Peyer's patch (tissue), 4 donors: ENCODE results near the gene CCDC82. TPM values are rescaled to one million over a fixed set of nuclear protein-coding genes. Genes with fewer than 3 reads are reported as not detected.

ENCODE experiments used
- DNase-seq, 3 donors: peaks; one replicate each; pipeline ENCODE4 v3.0.0-alpha.2; 2017 to 2019
- H3K27ac ChIP-seq, 4 donors: fragments of 200-600 bp; sonication (generic); one replicate each; pipeline ENCODE4 v1.5.1; 2016 to 2019
- H3K27me3 ChIP-seq, 2 donors: fragments of 200-600 bp; sonication (generic); one replicate each; pipeline ENCODE4 v1.5.1; 2019
- H3K36me3 ChIP-seq, 3 donors: fragments of 200-600 bp; sonication (generic); one replicate each; pipeline ENCODE4 v1.5.1; 2016 to 2019
- H3K4me1 ChIP-seq, 4 donors: fragments of 200-600 bp; sonication (generic); one replicate each; pipeline ENCODE4 v1.5.1; 2016 to 2019
- H3K4me3 ChIP-seq, 4 donors: fragments of 200-600 bp; sonication (generic); 1 replicate in 3 of 4; 2 replicates in 1 of 4; pipeline ENCODE4 v1.5.1; 2016 to 2019; ENCODE audit warnings: mild to moderate bottlenecking in 1 of 4
- H3K9me3 ChIP-seq, 4 donors: fragments of 200-600 bp; sonication (generic); one replicate each; pipeline ENCODE4 v1.5.1; 2016 to 2019; ENCODE audit warnings: mild to moderate bottlenecking in 1 of 4
- POLR2A ChIP-seq, 2 donors: fragments of 450-650 bp; IDR thresholded peaks; one replicate each; pipeline ENCODE4 v1.5.1; 2017; ENCODE audit warnings: antibody characterized with exemption in 2 of 2, mild to moderate bottlenecking in 2 of 2, moderate library complexity in 2 of 2
- total RNA-seq, 4 donors: library from RNA; depleted of rRNA; stranded (reverse); fragments of >200 nt; gene quantifications; one replicate each; pipeline ENCODE4 v1.1.0, GENCODE V29; 2016
- TF ChIP-seq, protein P1 (sequence below), 6 experiments: fragments of 450-650 bp in 4 of 6; fragments of 200-600 bp in 2 of 6; sonication (generic) in 1 of 6; IDR thresholded peaks; one replicate each; pipeline ENCODE4 v1.5.1; 2017 to 2019; ENCODE audit warnings: antibody characterized with exemption in 6 of 6, mild to moderate bottlenecking in 3 of 6, moderate library complexity in 1 of 6

CCDC82 gene
- total RNA-seq, 4 donors from 2014 or later, result 19.3 to 63.5 (median 31.1) TPM

DNA sequence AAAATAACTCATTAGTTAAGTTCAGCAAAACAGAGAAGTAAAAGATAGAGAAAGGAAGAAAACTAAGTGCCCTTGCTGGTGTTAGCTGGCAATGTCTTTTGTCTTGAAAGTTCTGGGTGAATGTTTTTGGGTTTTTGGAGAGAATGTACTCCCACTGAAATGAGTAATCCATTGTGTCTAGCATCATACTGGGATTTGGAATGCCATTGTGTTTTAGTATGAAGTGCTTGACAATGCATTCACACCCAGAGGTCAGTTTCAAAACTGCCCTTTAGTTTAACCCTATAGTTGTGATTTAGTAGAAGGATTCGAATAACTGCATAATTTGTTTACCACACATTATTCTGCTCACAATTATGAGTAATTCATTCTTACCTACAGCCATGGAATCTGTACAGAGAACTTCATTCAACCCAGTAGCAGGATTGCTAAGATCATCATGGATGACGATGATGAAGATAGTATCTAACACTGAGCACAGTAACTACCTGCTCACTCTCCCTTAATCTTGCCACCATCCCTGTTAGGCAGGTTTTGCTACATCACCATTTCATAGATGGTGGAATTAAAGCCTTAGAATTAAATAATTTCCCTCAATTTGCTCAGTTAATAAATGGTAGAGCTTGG lies 80.6 kb downstream of the CCDC82 start:
- no peaks in the 10 kb centered on the region for H3K36me3 ChIP-seq
- H3K4me3 ChIP-seq, result no peak overlapping the region
- no peak overlapping the region for H3K27ac ChIP-seq
- DNase-seq, result no peak
- peaks cover 0 to 37% (median 0%) of the 10 kb centered on the region in 4 donors for H3K4me1 ChIP-seq
- TF ChIP-seq, protein P1, sequence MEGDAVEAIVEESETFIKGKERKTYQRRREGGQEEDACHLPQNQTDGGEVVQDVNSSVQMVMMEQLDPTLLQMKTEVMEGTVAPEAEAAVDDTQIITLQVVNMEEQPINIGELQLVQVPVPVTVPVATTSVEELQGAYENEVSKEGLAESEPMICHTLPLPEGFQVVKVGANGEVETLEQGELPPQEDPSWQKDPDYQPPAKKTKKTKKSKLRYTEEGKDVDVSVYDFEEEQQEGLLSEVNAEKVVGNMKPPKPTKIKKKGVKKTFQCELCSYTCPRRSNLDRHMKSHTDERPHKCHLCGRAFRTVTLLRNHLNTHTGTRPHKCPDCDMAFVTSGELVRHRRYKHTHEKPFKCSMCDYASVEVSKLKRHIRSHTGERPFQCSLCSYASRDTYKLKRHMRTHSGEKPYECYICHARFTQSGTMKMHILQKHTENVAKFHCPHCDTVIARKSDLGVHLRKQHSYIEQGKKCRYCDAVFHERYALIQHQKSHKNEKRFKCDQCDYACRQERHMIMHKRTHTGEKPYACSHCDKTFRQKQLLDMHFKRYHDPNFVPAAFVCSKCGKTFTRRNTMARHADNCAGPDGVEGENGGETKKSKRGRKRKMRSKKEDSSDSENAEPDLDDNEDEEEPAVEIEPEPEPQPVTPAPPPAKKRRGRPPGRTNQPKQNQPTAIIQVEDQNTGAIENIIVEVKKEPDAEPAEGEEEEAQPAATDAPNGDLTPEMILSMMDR (IDR thresholded peaks at IDR 0.05), result no peak
- no peak for TF ChIP-seq POLR2A (IDR thresholded peaks at IDR 0.05)
- H3K9me3 ChIP-seq, result no peaks in the 10 kb centered on the region
- no peaks in the 10 kb centered on the region for H3K27me3 ChIP-seq

DNA sequence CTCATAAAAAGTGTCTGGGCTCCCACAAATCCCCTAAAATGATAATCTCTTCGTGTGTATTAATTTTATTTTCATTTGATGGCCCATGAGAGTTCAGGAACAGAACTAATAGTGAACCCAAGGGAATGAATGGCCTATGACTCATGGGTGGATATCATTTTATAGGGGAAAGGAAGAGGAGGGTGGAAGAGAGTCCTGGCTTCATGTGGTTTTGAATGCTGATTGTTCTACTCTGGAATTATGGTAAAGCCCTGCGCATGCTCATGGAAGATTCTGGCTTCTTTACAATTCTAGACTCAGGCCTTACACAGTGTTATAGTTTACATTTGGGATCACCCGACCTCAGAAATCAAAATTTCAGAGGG lies 82.0 kb downstream of the CCDC82 start:
- no peaks in the 10 kb centered on the region for H3K9me3 ChIP-seq
- peak overlapping the region in 1 of 4 donors; percentile 28 for H3K4me3 ChIP-seq
- H3K4me1 ChIP-seq, result peaks cover 0 to 42% (median 0%) of the 10 kb centered on the region in 4 donors
- no peaks in the 10 kb centered on the region for H3K36me3 ChIP-seq
- DNase-seq, result no peak
- no peaks in the 10 kb centered on the region for H3K27me3 ChIP-seq
- peak overlapping the region; percentile 13 to 82 (median 68) for H3K27ac ChIP-seq
- TF ChIP-seq, protein P1 (IDR thresholded peaks at IDR 0.05), result no peak
- TF ChIP-seq POLR2A (IDR thresholded peaks at IDR 0.05), result no peak

DNA sequence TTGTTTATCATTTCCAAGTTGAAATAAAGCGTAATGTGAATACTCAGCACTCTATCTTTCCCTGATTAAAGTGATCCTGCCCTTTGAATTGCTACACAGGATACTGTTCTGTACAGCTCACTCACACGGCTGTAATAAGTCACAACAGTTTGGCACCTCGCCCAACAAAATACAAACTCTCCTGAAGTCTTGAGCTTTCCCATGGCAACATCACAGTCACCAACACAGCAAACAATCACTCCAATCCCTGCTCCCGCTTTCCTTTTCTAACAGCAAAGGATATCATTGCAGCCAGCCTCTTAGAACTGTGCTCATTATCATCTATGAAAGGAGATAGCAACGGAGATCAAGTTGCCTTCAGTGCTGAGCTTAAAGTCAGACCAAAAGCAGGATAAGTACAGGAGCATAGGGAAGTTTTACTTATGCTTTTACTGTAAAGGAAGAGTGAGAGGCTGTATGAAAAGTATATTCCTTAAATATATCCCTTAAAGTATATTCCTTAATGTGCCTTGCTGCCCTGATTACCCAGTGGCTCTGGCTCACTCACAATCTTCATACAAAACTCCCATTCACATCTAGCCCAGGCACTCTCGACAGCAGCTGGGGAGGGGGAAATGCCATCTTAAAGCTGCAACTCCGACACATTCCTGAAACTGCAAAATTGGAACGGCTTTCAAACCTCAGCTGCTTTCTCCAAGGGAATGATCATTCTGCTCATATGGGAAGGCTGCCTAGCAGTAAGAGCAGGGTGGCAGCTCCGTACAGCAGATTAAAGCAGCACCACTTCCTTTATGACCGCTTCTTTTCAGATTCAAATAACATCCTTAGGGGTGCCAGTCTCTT lies 82.6 kb downstream of the CCDC82 start:
- peak overlapping the region; percentile 13 to 82 (median 68) for H3K27ac ChIP-seq
- no peaks in the 10 kb centered on the region for H3K36me3 ChIP-seq
- no peaks in the 10 kb centered on the region for H3K9me3 ChIP-seq
- no peaks in the 10 kb centered on the region for H3K27me3 ChIP-seq
- peak overlapping the region in 2 of 4 donors; percentile 28 to 30 for H3K4me3 ChIP-seq
- peaks cover 0 to 42% (median 0%) of the 10 kb centered on the region in 4 donors for H3K4me1 ChIP-seq
- TF ChIP-seq POLR2A (IDR thresholded peaks at IDR 0.05), result no peak
- TF ChIP-seq, protein P1 (IDR thresholded peaks at IDR 0.05), result peak in 1 of 6 experiments; percentile 11
- DNase-seq, result peak in 2 of 3 donors; percentile 35 to 90

DNA sequence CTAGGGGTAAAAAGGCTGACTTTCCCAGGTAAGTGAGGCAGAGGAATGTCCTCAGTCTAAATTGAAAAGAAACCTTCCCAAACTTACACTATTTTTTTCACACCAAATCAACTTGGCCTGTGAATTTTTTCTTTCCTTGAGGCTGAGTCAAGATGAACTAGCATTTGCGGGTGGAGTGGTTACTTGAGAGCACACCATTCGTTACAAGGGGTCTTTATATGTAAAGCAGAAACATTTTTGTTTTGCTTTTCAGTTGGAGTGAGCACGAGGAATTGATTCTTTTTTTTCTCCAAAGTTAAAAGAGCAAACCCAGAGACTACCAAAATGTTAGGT lies 83.1 kb downstream of the CCDC82 start:
- peaks cover 0 to 41% (median 0%) of the 10 kb centered on the region in 4 donors for H3K4me1 ChIP-seq
- H3K36me3 ChIP-seq, result no peaks in the 10 kb centered on the region
- no peak for DNase-seq
- peak overlapping the region in 3 of 4 donors; percentile 54 to 82 (median 81) for H3K27ac ChIP-seq
- no peaks in the 10 kb centered on the region for H3K9me3 ChIP-seq
- no peak for TF ChIP-seq POLR2A (IDR thresholded peaks at IDR 0.05)
- TF ChIP-seq, protein P1 (IDR thresholded peaks at IDR 0.05), result no peak
- H3K4me3 ChIP-seq, result peak overlapping the region in 2 of 4 donors; percentile 28 to 30
- H3K27me3 ChIP-seq, result no peaks in the 10 kb centered on the region

DNA sequence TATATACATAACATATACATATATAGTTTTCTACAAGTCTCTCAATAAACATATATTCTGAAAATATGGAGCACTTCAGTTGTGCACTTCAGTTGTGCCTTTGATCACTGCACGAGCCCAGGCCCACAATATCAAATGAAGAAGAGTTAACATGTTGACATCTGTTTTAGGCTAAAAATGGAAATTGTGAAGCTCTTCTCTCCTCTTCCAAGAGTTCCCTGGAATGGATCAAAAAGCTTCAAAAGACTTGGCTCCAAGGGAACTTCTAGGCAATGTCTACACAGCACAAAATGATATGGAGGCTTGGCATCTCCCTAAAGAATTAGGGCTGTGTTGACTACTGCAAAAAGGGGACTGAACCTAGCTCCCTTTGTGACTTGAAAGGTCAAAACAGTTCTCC lies 83.6 kb downstream of the CCDC82 start:
- H3K9me3 ChIP-seq, result no peaks in the 10 kb centered on the region
- peaks cover 0 to 36% (median 0%) of the 10 kb centered on the region in 4 donors for H3K4me1 ChIP-seq
- no peak overlapping the region for H3K4me3 ChIP-seq
- TF ChIP-seq POLR2A (IDR thresholded peaks at IDR 0.05), result no peak
- TF ChIP-seq, protein P1 (IDR thresholded peaks at IDR 0.05), result no peak
- no peak for DNase-seq
- no peaks in the 10 kb centered on the region for H3K27me3 ChIP-seq
- peak overlapping the region in 3 of 4 donors; percentile 54 to 82 (median 81) for H3K27ac ChIP-seq
- no peaks in the 10 kb centered on the region for H3K36me3 ChIP-seq
